Measurements from ENCODE around the gene CD22.

DNA sequence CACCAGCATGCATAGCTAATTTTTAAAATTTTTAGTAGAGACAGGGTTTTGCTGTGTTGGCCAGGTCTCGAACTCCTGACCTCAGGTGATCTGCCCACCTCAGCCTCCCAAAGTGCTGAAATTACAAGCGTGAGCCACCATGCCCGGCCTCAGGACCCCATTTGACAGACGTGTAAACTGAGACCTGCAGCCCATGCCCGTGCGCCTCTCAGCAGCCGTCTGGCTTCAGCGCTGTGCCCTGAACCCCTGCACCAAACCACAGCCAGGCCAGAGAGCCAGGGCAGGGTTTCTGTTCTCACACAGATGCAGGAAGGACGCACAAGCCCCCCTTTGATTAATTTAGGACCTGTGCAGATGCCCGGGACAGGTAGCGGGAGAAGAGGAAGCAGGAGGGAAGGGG is 11.4 kb downstream of the CD22 start:
- TF ChIP-seq, protein P1, sequence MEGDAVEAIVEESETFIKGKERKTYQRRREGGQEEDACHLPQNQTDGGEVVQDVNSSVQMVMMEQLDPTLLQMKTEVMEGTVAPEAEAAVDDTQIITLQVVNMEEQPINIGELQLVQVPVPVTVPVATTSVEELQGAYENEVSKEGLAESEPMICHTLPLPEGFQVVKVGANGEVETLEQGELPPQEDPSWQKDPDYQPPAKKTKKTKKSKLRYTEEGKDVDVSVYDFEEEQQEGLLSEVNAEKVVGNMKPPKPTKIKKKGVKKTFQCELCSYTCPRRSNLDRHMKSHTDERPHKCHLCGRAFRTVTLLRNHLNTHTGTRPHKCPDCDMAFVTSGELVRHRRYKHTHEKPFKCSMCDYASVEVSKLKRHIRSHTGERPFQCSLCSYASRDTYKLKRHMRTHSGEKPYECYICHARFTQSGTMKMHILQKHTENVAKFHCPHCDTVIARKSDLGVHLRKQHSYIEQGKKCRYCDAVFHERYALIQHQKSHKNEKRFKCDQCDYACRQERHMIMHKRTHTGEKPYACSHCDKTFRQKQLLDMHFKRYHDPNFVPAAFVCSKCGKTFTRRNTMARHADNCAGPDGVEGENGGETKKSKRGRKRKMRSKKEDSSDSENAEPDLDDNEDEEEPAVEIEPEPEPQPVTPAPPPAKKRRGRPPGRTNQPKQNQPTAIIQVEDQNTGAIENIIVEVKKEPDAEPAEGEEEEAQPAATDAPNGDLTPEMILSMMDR (conservative IDR thresholded peaks at IDR 0.05; ENCODE audit: low read depth, low read length): no peak
- TF ChIP-seq POLR2A (IDR thresholded peaks at IDR 0.05; ENCODE audit: low read depth, low read length): no peak
- TF ChIP-seq CHD1 (IDR thresholded peaks at IDR 0.05; ENCODE audit: low read depth, low read length): no peak
- TF ChIP-seq, protein P2, sequence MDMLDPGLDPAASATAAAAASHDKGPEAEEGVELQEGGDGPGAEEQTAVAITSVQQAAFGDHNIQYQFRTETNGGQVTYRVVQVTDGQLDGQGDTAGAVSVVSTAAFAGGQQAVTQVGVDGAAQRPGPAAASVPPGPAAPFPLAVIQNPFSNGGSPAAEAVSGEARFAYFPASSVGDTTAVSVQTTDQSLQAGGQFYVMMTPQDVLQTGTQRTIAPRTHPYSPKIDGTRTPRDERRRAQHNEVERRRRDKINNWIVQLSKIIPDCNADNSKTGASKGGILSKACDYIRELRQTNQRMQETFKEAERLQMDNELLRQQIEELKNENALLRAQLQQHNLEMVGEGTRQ (IDR thresholded peaks at IDR 0.05; ENCODE audit: low read depth, low read length): no peak

All from IMR-90 (cell line).